ENCODE data around the gene ERO1A. TPM values are rescaled to one million over a fixed set of nuclear protein-coding genes. Genes with fewer than 3 reads are reported as not detected.
"Not testable (repeated sequence)": the region's sequence is repeated elsewhere in the genome, so short reads cannot be mapped to it uniquely, and the experiment has no call there.

ERO1A gene
- polyA plus RNA-seq (ENCODE audit: low read depth in 6 of 6): 10 to 100 TPM; 20.4 to 26.0 (median 23.2) TPM

- DNase-seq (peak; percentile 68), ATAC-seq (ENCODE audit: low read depth in 2 of 2) (peak; percentile 67 to 72)
- Mint-ChIP-seq H3K36me3 (no peaks in the 10 kb centered on the region), H3K27me3 (no peaks in the 10 kb centered on the region), H3K4me3 (peak within 1 kb of the TSS; percentile 93 to 99 (median 96)), H3K9me3 (no peaks in the 10 kb centered on the region), H3K4me1 (peaks cover 25 to 35% (median 34%) of the 10 kb centered on the region in 3 donors), H3K27ac (peak within 1 kb of the TSS; percentile 78 to 97 (median 94))
Measured at GRCh38 chr14:52695481-52696091, at the start of gene ERO1A. TSS of gene ERO1A (minus strand) at chr14:52695558. CDS start at chr14:52695481, 77 bp downstream.

GRCh38 chr14:52741865-52742264 is 46.5 kb upstream of the ERO1A start:
- no peaks in the 10 kb centered on the region for H3K27me3 Mint-ChIP-seq
- peaks cover 27 to 40% (median 39%) of the 10 kb centered on the region in 3 donors for H3K4me1 Mint-ChIP-seq

GRCh38 chr14:52740751-52741150 is 45.4 kb upstream of the ERO1A start:
- ATAC-seq (ENCODE audit: low read depth in 2 of 2): no peak
- Mint-ChIP-seq H3K36me3 (peaks cover 8 to 14% of the 10 kb centered on the region in 2 donors), H3K27me3 (no peaks in the 10 kb centered on the region), H3K4me3 (peak overlapping the region in 2 of 8 donors; percentile 25 to 72), H3K27ac (peak overlapping the region in 3 of 6 donors; percentile 13 to 89 (median 80)), H3K9me3 (no peaks in the 10 kb centered on the region), H3K4me1 (peaks cover 31 to 49% (median 46%) of the 10 kb centered on the region in 3 donors)
- DNase-seq: no peak

More at GRCh38 chr14:52741865-52742264, 46.5 kb upstream of the ERO1A start:
- peak overlapping the region; percentile 50 to 95 (median 80) for H3K27ac Mint-ChIP-seq
- no peaks in the 10 kb centered on the region for H3K9me3 Mint-ChIP-seq
- H3K36me3 Mint-ChIP-seq: peaks cover 8 to 18% of the 10 kb centered on the region in 2 donors
- DNase-seq: no peak
- peak in 1 of 2 donors; percentile 24 for ATAC-seq (ENCODE audit: low read depth in 2 of 2)
- H3K4me3 Mint-ChIP-seq: peak overlapping the region; percentile 67 to 90 (median 80)

GRCh38 chr14:52738409-52738808 is 43.1 kb upstream of the ERO1A start:
- ATAC-seq (ENCODE audit: low read depth in 2 of 2): no peak
- H3K4me3 Mint-ChIP-seq: peak overlapping the region in 1 of 8 donors; percentile 54
- peaks cover 20% of the 10 kb centered on the region in 2 donors for H3K36me3 Mint-ChIP-seq
- H3K9me3 Mint-ChIP-seq: no peaks in the 10 kb centered on the region
- peaks cover 41 to 66% (median 66%) of the 10 kb centered on the region in 3 donors for H3K4me1 Mint-ChIP-seq
- DNase-seq: no peak
- H3K27me3 Mint-ChIP-seq: no peaks in the 10 kb centered on the region
- H3K27ac Mint-ChIP-seq: peak overlapping the region in 1 of 6 donors; percentile 51

GRCh38 chr14:52735921-52736489 is 40.6 kb upstream of the ERO1A start:
- ATAC-seq (ENCODE audit: low read depth in 2 of 2) (no peak), DNase-seq (no peak)
- Mint-ChIP-seq H3K36me3 (peaks cover 23 to 24% of the 10 kb centered on the region in 2 donors), H3K4me1 (peaks cover 37 to 66% (median 53%) of the 10 kb centered on the region in 3 donors), H3K4me3 (no peak overlapping the region), H3K27me3 (no peaks in the 10 kb centered on the region), H3K27ac (peak overlapping the region in 3 of 6 donors; percentile 3 to 63 (median 43)), H3K9me3 (no peaks in the 10 kb centered on the region)

GRCh38 chr14:52733824-52734223 is 38.5 kb upstream of the ERO1A start:
- peak overlapping the region in 1 of 6 donors; percentile 30 for H3K27ac Mint-ChIP-seq
- H3K9me3 Mint-ChIP-seq: no peaks in the 10 kb centered on the region
- no peak for DNase-seq
- peaks cover 35 to 70% (median 44%) of the 10 kb centered on the region in 3 donors for H3K4me1 Mint-ChIP-seq
- no peaks in the 10 kb centered on the region for H3K27me3 Mint-ChIP-seq
- peak overlapping the region in 2 of 8 donors; percentile 52 to 70 for H3K4me3 Mint-ChIP-seq
- no peak for ATAC-seq (ENCODE audit: low read depth in 2 of 2)
- H3K36me3 Mint-ChIP-seq: peaks cover 18 to 23% of the 10 kb centered on the region in 2 donors

- H3K27me3 Mint-ChIP-seq: no peaks in the 10 kb centered on the region
- ATAC-seq (ENCODE audit: low read depth in 2 of 2) (no peak), DNase-seq (no peak)
- no peaks in the 10 kb centered on the region for H3K9me3 Mint-ChIP-seq
- H3K4me3 Mint-ChIP-seq: peak overlapping the region; percentile 90 to 97 (median 94)
- H3K36me3 Mint-ChIP-seq: peaks cover 10 to 15% of the 10 kb centered on the region in 2 donors
- H3K27ac Mint-ChIP-seq: peak overlapping the region; percentile 88 to 96 (median 92)
- peaks cover 22 to 65% (median 34%) of the 10 kb centered on the region in 3 donors for H3K4me1 Mint-ChIP-seq
Measured at GRCh38 chr14:52730709-52731111, 35.4 kb upstream of the ERO1A start.

GRCh38 chr14:52729925-52730708 is 34.8 kb upstream of the ERO1A start, which contains the start of gene STYX:
TSS of gene STYX (plus strand) at chr14:52730166. CDS start at chr14:52730475, 309 bp downstream.
- H3K27ac Mint-ChIP-seq: peak within 1 kb of the TSS; percentile 88 to 96 (median 92)
- no peaks in the 10 kb centered on the region for H3K9me3 Mint-ChIP-seq
- H3K4me3 Mint-ChIP-seq: peak within 1 kb of the TSS; percentile 90 to 97 (median 94)
- peaks cover 22 to 66% (median 35%) of the 10 kb centered on the region in 3 donors for H3K4me1 Mint-ChIP-seq
- peaks cover 10 to 15% of the 10 kb centered on the region in 2 donors for H3K36me3 Mint-ChIP-seq
- ATAC-seq (ENCODE audit: low read depth in 2 of 2) (peak; percentile 92 to 94), DNase-seq (peak; percentile 95)
- no peaks in the 10 kb centered on the region for H3K27me3 Mint-ChIP-seq

- Mint-ChIP-seq H3K36me3 (peaks cover 10 to 15% of the 10 kb centered on the region in 2 donors), H3K4me1 (peaks cover 26 to 69% (median 37%) of the 10 kb centered on the region in 3 donors)
Measured at GRCh38 chr14:52729585-52729924, 34.2 kb upstream of the ERO1A start.

GRCh38 chr14:52729035-52729434 is 33.7 kb upstream of the ERO1A start:
- not testable (repeated sequence) for H3K27me3 Mint-ChIP-seq; ATAC-seq (ENCODE audit: low read depth in 2 of 2); H3K9me3 Mint-ChIP-seq; H3K36me3 Mint-ChIP-seq; DNase-seq
- Mint-ChIP-seq H3K4me3 (peak overlapping the region in 7 of 8 donors; percentile 20 to 96 (median 61)), H3K4me1 (peaks cover 26 to 69% (median 36%) of the 10 kb centered on the region in 3 donors), H3K27ac (peak overlapping the region in 3 of 6 donors; percentile 28 to 67 (median 31))

More at GRCh38 chr14:52729585-52729924, 34.2 kb upstream of the ERO1A start:
- DNase-seq (no peak), ATAC-seq (ENCODE audit: low read depth in 2 of 2) (no peak)
- Mint-ChIP-seq H3K27me3 (no peaks in the 10 kb centered on the region), H3K4me3 (peak overlapping the region; percentile 90 to 97 (median 94)), H3K9me3 (no peaks in the 10 kb centered on the region), H3K27ac (peak overlapping the region; percentile 88 to 96 (median 92))

GRCh38 chr14:52727509-52727908 is 32.2 kb upstream of the ERO1A start:
- Mint-ChIP-seq H3K4me1 (peaks cover 25 to 69% (median 39%) of the 10 kb centered on the region in 3 donors), H3K4me3 (peak overlapping the region in 1 of 8 donors; percentile 96)
- not testable (repeated sequence) for H3K9me3 Mint-ChIP-seq; H3K27ac Mint-ChIP-seq; H3K27me3 Mint-ChIP-seq; ATAC-seq (ENCODE audit: low read depth in 2 of 2); DNase-seq; H3K36me3 Mint-ChIP-seq

- Mint-ChIP-seq H3K27me3 (no peaks in the 10 kb centered on the region), H3K27ac (peak overlapping the region; percentile 48 to 95 (median 80)), H3K4me3 (peak overlapping the region; percentile 75 to 95 (median 91)), H3K36me3 (peaks cover 12 to 17% of the 10 kb centered on the region in 2 donors), H3K4me1 (peaks cover 34 to 65% (median 53%) of the 10 kb centered on the region in 3 donors), H3K9me3 (peaks cover 0 to 2% (median 0%) of the 10 kb centered on the region in 7 donors)
- ATAC-seq (ENCODE audit: low read depth in 2 of 2) (peak; percentile 86 to 88), DNase-seq (no peak)
Measured at GRCh38 chr14:52724360-52724644, 28.9 kb upstream of the ERO1A start.

All from naive B cell (primary cell).